SH-SY5Y (cell line): ENCODE results near the gene RHBDL1.

Experiments used
- GATA2 ChIP-seq: IDR thresholded peaks from 2 replicates; pipeline ENCODE4 v1.6.1; 2011; ENCODE audit warnings: mild to moderate bottlenecking, low read depth, low read length
- GATA3 ChIP-seq: IDR thresholded peaks from 2 replicates; pipeline ENCODE4 v1.6.1; 2011; ENCODE audit warnings: low read depth, mild to moderate bottlenecking, low read length, moderate library complexity

The RHBDL1 gene

DNA sequence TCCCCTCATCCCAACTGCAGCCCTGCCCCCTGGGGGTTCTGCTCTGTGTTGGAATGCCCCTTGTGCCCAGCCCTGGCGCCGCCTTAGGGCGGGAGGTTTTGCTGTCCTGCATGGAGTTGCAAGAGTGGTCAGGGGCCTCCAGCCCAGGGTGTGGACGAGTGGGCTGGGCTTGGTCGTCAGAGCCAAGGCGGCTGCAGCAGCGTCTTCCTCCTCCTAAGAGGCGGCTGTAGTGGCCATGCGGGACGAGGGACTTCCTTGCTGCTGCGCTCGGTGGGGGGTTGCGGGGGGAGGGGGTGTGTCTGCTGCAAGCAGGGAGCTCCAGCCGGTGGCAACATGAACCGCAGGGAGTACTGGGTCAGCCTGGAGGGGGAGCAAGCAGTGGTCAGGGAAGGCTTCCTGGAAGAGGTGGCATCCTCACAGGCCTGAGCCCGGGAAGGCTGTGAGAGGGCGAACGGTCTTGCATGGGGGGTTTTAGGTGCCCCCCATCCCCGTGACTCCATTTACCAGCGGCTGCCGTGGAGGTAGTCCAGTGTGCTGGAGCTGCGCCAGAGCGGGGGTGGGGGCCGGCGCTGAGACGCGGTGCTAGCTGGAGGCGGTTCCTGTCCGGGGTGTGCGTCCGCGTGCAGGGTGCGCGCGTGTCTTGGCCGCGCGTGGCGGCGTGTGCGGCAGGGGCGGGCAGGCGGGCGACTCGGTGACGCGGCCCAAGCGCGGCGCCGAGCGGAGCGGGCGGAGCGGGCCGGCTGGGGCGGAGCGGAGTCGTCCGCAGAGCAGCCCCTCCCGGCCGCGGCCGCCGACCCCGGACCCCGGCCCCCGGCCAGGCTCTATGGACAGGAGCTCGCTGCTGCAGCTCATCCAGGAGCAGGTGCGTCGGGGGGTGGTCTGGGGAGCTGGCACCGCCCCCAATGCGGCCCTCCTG, at the start of gene RHBDL1:
RHBDL1 (plus strand) TSS at position 704 of the 916 bp plus-strand sequence; CDS start at position 824, 120 bp downstream.
- TF ChIP-seq GATA3 (no peak), GATA2 (no peak)

DNA sequence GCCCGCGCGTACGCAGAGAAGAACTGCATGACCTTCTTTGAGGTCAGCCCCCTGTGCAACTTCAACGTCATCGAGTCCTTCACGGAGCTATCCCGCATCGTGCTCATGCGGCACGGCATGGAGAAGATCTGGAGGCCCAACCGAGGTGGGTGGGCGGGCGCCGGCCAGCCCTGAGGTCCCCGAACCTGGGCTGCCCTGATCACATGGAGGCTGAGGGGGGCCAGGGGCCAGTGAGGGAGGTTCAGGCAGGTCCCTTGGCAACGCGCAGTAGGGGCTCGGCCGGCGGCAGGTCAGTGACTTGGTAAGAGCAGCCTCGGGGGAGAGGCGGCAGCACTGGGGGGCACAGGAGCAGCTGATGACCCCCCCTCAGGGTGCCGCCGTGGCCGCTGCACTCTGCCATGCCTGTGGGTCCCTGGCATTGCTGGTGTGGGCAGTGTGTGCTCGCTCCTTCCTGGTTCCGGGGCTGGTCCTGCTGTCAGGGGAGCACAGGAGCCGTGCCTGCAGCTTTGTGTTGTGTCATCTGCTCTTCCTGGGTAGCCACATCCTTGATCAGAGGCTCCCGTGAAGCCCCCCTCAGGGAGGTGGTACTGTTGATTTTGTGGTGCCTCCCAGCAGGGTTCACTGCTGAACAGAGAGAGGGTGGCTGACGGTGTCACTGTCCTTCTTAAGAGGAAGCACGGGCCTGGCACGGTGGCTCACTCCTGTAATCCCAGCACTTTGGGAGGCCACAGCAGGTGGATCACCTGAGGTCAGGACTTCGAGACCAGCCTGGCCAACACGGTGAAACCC, 49.3 kb upstream of the RHBDL1 start:
- TF ChIP-seq GATA2 (no peak), GATA3 (no peak)

DNA sequence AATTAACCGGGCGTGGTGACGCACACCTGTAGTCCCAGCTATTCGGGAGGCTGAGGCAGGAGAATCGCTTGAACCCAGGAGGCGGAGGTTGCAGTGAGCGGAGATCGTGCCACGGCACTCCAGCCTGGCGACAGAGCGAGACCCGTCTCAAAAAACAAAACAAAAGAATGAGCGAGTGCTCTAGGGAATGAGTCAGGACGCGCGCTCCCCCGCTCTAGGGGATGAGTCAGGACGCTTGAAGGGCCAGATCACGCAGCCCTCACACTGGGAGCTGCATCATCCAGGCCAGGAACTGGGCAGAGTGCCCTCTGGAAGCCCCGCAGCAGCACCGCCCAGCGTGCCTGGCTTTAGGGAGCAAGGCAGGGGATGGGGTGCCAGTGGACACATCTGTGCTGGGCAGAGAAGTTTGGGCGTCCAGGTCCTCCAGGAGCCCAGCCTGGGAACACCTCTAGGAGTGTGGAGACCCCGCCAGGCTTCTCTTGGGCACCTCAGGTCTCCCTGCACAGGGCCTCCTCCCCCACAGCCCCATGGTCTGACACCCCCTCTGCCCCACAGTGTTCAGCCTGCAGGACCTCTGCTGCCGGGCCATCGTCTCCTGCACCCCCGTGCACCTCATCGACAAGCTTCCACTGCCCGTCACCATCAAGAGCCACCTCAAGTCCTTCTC, 48.6 kb upstream of the RHBDL1 start:
- no peak for TF ChIP-seq GATA3
- TF ChIP-seq GATA2 = no peak

DNA sequence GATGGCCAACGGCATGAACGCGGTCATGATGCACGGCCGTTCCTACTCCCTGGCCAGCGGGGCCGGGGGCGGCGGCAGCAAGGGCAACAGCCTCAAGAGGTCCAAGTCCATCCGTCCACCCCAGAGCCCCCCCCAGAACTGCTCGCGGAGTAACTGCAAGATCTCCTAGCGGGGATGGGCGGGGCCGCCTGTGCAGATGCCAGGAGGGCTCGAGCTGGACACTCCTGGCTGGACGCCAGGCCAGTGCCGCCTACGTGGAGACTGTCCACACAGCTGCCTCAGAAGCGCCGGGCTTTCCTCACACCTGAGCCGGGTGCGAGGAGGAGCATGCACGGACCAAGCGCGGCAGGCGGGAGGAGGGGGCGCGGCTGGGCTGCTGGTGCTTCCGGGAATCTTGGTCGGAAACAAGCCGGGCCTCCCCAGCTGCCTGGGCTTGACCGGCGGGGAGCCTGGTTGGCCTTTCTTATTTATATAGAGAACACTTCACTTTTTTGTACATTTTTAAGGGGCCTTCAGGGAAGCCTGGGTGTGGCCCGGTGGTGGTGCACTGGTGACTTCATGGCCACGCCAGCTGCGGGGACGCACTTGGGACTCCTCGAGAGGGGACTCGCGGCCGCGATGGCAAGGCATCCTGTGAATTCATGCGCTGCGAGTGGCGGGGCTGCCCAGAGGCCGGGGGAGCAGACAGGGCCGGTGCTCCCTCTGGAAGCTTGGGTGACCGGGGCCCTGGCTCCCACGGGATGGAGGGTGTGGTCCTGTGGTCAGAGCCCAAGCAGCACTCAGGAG, 47.8 kb upstream of the RHBDL1 start:
- TF ChIP-seq GATA3 = no peak
- TF ChIP-seq GATA2 = no peak

DNA sequence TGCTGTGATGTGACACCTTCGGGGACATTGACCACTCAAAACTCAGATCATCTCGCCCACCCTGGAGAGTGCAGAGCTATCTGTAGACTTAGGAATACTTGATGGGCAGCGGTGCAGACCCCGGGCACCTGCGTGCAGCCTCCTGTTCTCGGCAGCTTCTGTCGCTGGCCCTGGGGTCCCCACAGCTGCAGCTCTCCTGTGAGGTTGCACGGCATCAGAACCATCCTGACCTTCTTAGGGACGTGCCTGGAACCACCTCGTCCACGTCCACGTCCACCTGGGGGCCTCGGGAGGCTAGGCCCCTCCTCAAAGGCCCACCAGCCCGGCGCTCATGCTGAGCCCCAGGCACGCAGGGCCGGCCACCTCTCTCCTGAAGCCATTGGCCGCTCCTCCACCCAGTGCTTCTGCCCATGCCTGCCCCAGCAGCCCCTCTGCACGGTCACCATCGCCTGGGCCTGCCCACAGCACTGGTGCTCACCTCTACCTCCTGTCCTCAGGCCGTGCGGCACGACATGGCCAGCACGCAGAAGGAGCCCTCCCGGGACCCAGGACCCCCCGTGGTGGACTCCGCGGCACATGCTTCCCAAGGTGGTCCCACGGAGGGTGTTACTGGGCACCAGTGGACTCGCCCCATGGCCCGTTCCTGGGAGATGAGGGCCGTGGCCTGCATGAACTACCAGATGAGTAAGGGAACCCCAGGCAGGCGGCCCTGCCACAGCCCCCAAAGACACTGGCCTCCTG, 47.0 kb upstream of the RHBDL1 start:
- no peak for TF ChIP-seq GATA2
- TF ChIP-seq GATA3 = no peak

DNA sequence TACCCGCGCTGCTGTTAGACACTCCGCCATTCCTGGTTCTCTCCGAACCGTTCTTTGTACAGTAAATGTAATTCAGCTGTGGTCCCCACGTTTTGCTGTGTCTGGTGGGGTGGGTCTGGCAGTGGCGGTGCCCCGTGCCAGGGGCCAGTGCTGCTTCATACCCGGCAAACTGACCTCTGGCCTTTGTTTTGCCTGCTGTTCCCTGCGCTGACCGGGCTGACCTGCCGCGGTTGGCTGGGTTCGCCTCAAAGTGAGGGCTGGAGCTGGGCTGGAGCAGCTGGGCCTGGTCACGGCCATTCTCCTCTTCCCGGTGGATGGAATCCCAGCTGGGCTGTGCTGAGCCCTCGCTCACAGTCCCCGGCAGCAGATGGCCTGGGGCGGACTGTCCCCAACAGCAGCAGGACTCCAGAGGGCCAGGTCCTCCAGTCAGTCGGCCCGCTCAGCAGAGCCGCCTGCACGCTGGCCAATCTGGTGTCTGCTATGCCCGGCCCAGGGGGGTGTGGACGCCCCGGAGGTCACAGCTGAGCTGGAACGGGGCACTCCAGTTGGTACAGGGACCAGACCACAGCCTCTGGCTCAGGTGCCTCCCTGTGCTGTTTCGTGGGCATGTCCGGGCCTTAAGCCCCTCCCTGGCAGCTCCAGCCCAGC, 46.2 kb upstream of the RHBDL1 start:
- TF ChIP-seq GATA2 = no peak
- no peak for TF ChIP-seq GATA3

DNA sequence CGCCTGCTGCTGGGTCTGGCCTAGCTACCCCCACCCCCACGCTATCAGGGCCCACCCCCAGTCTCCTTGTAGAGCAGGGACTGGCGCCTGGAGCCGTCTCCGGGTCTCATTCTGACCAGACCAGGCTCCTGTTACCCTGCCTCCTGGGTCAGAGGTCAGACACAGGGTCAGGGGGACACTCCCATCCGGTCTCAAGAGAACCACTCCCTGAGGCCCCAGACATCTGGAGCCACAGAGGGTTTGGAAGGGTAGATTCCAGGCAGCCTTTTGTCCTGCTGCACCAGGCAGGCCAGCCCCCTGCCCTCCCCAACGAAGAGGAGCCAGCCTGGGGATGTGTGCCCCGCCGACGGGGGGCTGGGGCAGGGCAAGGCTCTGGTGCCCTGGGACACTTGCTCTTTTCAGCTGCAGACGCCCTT, 45.6 kb upstream of the RHBDL1 start:
- no peak for TF ChIP-seq GATA3
- TF ChIP-seq GATA2 = no peak

DNA sequence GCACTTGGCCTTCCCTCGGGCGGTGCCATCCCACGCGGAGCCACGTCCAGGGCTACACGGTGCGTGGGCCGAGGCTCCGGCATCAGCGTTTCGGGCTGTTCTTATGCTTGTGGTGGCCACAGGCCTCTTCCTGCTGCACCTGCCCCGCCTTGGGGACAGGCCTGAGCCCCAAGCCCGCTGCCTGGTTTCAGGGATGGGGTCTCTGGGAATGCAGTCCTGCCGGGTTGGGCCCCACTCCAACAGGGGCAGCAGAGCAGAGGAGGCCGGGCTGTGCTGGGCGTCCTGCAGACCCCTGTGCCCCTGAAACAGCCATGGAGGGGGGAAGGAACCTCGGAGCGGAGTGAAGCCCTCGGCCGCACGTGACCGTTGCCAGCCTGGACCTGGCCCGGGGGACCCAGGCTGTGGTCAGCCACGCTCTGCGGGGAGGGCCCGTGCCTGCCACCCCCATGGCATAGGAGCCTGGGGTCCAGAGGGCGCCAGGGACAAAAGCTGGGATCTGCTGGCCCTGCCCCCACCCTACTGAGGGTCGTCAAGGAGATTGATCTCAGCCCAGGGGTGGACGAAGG, 45.1 kb upstream of the RHBDL1 start:
- TF ChIP-seq GATA2 = no peak

DNA sequence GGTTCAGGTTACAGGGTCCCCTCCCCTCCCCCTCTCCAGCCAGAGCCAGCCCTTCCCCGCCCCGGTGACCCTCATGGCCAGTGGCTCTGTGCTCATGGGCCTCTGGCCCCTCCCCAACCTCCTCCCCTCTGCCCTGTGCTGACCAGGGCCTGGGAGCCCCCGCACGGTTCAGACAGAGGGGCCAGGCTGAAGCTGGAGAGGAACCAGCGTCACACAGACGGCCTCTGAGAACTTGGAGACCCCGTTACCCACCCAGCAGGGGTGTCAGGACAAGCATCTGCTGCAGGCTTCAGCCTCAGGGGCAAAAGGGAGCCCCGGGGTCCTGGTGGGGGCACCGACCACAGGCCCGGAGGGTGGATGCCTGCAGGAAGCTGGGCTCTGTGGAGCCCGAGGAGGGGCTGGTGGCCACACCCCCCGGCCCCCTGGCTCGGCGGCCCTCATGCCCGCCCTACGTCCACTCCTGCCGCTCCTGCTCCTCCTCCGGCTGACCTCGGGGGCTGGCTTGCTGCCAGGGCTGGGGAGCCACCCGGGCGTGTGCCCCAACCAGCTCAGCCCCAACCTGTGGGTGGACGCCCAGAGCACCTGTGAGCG, 44.6 kb upstream of the RHBDL1 start, which contains the start of gene WFIKKN1:
WFIKKN1 (plus strand) TSS at position 171 of the 591 bp plus-strand sequence; CDS start at position 440, 269 bp downstream.
- TF ChIP-seq GATA2 (no peak), GATA3 (no peak)

DNA sequence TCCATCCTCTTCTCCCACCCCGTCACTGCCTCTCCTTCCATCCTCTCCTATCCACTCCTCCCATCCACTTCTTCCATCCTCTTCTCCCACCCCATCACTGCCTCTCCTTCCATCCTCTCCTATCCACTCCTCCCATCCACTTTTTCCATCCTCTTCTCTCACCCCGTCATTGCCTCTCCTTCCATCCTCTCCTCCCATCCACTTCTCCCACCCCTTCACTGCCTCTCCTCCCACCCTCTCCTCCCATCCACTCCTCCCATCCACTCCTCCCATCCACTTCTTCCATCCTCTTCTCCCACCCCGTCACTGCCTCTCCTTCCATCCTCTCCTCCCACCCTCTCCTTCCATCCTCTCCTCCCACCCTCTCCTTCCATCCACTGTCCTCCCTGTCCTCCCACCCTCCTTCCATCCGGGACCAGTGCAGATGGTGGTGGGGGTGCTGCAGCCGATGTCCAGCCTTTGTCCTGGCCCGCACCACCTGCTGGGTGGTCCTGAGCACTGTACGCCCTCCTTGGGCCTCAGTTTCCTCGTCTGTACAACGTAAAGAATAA, 43.6 kb upstream of the RHBDL1 start:
- TF ChIP-seq GATA2 (no peak), GATA3 (no peak)

DNA sequence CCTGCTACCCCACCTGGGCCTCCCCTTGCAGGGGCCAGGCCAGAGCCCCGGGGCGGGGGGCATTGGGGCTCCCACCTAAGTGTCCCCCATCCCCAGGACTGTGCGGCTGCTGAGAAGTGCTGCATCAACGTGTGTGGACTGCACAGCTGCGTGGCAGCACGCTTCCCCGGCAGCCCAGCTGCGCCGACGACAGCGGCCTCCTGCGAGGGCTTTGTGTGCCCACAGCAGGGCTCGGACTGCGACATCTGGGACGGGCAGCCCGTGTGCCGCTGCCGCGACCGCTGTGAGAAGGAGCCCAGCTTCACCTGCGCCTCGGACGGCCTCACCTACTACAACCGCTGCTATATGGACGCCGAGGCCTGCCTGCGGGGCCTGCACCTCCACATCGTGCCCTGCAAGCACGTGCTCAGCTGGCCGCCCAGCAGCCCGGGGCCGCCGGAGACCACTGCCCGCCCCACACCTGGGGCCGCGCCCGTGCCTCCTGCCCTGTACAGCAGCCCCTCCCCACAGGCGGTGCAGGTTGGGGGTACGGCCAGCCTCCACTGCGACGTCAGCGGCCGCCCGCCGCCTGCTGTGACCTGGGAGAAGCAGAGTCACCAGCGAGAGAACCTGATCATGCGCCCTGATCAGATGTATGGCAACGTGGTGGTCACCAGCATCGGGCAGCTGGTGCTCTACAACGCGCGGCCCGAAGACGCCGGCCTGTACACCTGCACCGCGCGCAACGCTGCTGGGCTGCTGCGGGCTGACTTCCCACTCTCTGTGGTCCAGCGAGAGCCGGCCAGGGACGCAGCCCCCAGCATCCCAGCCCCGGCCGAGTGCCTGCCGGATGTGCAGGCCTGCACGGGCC, 42.8 kb upstream of the RHBDL1 start:
- TF ChIP-seq GATA2 (no peak), GATA3 (no peak)
